ENCODE results near the gene AARSD1.

AARSD1 gene

DNA sequence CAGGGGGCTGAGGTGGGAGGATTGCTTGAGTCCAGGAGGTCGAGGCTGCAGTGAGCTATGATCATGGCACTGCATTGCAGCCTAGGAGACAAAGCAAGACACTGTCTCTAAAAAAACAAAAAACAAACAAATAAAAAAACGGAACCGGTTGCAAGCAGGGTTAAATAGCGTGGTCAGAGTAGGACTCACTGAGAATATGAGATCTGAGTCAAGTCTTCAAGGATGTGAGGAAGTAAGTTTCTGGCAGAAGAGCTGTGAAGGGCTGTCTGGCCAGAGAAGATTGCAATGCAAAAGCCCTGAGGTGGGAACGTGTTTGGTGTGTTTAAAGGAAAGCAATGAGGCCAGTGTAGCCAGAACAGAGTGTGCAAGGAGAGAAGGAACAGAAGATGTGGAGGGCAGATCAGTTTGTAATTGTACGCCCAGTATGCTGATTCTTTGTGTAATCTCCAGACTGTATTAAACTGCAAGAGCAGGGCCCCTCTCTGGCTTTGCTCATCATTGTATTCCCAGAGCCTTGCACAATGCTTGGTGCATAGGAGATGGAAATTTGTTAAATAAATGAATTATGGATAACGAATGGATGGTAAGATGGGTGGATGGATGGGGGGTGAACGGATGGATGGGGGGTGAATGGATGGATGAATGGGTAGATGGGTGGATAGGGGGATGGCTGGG, 57.3 kb downstream of the AARSD1 start:
- in situ Hi-C loops (cut with MboI; ENCODE audit: low sequenced_read_pairs, unreplicated experiment) = no loop called here
- no peak for DNase-seq (ENCODE audit: low spot score)
- TF ChIP-seq, protein P1, sequence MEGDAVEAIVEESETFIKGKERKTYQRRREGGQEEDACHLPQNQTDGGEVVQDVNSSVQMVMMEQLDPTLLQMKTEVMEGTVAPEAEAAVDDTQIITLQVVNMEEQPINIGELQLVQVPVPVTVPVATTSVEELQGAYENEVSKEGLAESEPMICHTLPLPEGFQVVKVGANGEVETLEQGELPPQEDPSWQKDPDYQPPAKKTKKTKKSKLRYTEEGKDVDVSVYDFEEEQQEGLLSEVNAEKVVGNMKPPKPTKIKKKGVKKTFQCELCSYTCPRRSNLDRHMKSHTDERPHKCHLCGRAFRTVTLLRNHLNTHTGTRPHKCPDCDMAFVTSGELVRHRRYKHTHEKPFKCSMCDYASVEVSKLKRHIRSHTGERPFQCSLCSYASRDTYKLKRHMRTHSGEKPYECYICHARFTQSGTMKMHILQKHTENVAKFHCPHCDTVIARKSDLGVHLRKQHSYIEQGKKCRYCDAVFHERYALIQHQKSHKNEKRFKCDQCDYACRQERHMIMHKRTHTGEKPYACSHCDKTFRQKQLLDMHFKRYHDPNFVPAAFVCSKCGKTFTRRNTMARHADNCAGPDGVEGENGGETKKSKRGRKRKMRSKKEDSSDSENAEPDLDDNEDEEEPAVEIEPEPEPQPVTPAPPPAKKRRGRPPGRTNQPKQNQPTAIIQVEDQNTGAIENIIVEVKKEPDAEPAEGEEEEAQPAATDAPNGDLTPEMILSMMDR (IDR thresholded peaks at IDR 0.05; ENCODE audit: borderline replicate concordance, control extremely low read depth, extremely low read depth, insufficient read depth, missing control alignments) = no peak

- in situ Hi-C loops (cut with MboI; ENCODE audit: low sequenced_read_pairs, unreplicated experiment) = no loop called here
- no peak for DNase-seq (ENCODE audit: low spot score)
- TF ChIP-seq, protein P1 (IDR thresholded peaks at IDR 0.05; ENCODE audit: borderline replicate concordance, control extremely low read depth, extremely low read depth, insufficient read depth, missing control alignments) = no peak
These were observed 60.2 kb downstream of the AARSD1 start for GRCh38 chr17:42904110-42904469.

GRCh38 chr17:42901535-42902229, 62.6 kb downstream of the AARSD1 start:
- in situ Hi-C loops (cut with MboI; ENCODE audit: low sequenced_read_pairs, unreplicated experiment) = no loop called here
- no peak for DNase-seq (ENCODE audit: low spot score)
- TF ChIP-seq, protein P1 (IDR thresholded peaks at IDR 0.05; ENCODE audit: borderline replicate concordance, control extremely low read depth, extremely low read depth, insufficient read depth, missing control alignments) = no peak
